IPS-15b (cell line): Measurements from ENCODE around the gene PFN3.
"Not testable (repeated sequence)": the region's sequence is repeated elsewhere in the genome, so short reads cannot be mapped to it uniquely, and the experiment has no call there.

ENCODE experiments used
- H3K27me3 ChIP-seq: one replicate; pipeline ENCODE4 v1.6.1; 2013; ENCODE audit warnings: low read length; ENCODE audit not compliant: control insufficient read depth, insufficient read depth
- H3K36me3 ChIP-seq: one replicate; pipeline ENCODE4 v1.6.1; 2013; ENCODE audit warnings: low read length; ENCODE audit not compliant: control insufficient read depth, insufficient read depth
- H3K4me1 ChIP-seq: one replicate; pipeline ENCODE4 v1.6.1; 2013; ENCODE audit warnings: mild to moderate bottlenecking, low read length; ENCODE audit not compliant: control insufficient read depth, insufficient read depth
- H3K4me3 ChIP-seq: one replicate; pipeline ENCODE4 v1.5.1; 2013; ENCODE audit warnings: low read depth, low read length
- H3K9ac ChIP-seq: one replicate; pipeline ENCODE4 v1.6.1; 2013; ENCODE audit warnings: low read depth, mild to moderate bottlenecking, low read length
- H3K9me3 ChIP-seq: one replicate; pipeline ENCODE4 v1.6.1; 2013; ENCODE audit warnings: mild to moderate bottlenecking, low read length; ENCODE audit not compliant: control insufficient read depth, insufficient read depth

Gene PFN3

GRCh38 chr5:177382423-177383029 is 17.9 kb downstream of the PFN3 start:
- no peaks in the 10 kb centered on the region for H3K27me3 ChIP-seq
- no peaks in the 10 kb centered on the region for H3K4me1 ChIP-seq
- H3K36me3 ChIP-seq = no peaks in the 10 kb centered on the region
- no peaks in the 10 kb centered on the region for H3K9me3 ChIP-seq
- no peak overlapping the region for H3K4me3 ChIP-seq
- no peak overlapping the region for H3K9ac ChIP-seq

GRCh38 chr5:177380805-177381126 is 19.7 kb downstream of the PFN3 start:
- H3K36me3 ChIP-seq = no peaks in the 10 kb centered on the region
- H3K9me3 ChIP-seq = no peaks in the 10 kb centered on the region
- H3K9ac ChIP-seq = no peak overlapping the region
- H3K27me3 ChIP-seq = no peaks in the 10 kb centered on the region
- no peaks in the 10 kb centered on the region for H3K4me1 ChIP-seq
- no peak overlapping the region for H3K4me3 ChIP-seq

DNA sequence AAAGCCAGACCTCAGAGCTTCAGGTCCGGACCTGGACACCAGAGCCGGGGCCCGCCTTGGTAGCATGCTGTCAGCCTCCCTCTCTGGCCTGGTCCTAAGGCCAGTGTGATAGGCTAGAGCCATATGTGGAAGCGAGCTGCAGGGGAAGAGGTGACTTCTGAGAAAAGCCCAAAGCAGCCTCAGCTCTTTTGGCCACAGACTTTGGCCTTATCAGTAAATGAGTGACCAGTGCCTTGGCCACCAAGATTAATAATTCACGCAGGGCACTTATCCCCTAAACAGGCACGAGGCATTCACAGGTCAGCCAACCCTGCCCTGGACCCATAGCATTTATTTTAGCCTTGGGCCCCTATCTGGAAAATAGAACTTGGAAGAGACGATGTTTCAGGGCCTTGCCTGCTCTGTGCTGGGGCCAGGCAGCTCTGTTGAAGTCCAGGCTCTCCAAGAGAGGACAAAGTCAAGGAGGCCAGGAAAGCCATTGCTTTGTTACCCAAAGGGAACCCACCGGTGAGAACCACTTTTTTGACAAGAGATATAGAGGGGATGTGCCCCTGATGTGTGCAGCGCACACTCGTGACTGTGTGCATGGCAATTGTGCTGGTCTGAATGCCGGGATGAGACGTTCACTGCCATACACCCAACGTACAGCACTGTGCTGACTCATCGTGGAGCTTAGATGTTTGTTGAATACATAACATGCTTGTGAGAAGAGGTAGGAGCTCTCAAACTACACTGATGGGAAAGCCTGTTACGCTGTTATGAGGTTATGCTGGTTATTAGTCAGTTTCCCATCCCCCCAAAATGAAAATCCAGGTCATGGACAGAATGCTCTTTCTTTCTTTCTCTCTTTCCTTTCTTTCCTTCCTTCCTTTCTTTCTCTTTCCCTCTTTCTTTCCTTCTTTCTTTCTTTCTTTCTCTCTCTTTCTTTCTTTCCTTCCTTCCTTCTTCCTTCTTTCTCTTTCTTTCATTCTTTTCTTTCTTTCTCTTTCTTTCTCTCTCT is 21.3 kb downstream of the PFN3 start:
- H3K9ac ChIP-seq = no peak overlapping the region
- no peak overlapping the region for H3K4me3 ChIP-seq
- no peaks in the 10 kb centered on the region for H3K9me3 ChIP-seq
- no peaks in the 10 kb centered on the region for H3K27me3 ChIP-seq
- H3K36me3 ChIP-seq = no peaks in the 10 kb centered on the region
- peaks cover 3% of the 10 kb centered on the region for H3K4me1 ChIP-seq

- H3K27me3 ChIP-seq = no peaks in the 10 kb centered on the region
- H3K36me3 ChIP-seq = no peaks in the 10 kb centered on the region
- no peak overlapping the region for H3K4me3 ChIP-seq
- no peak overlapping the region for H3K9ac ChIP-seq
- H3K9me3 ChIP-seq = no peaks in the 10 kb centered on the region
- peaks cover 4% of the 10 kb centered on the region for H3K4me1 ChIP-seq
Observed at GRCh38 chr5:177377851-177378776, 22.3 kb downstream of the PFN3 start.

GRCh38 chr5:177376107-177376506 is 24.4 kb downstream of the PFN3 start:
- H3K27me3 ChIP-seq = no peaks in the 10 kb centered on the region
- no peak overlapping the region for H3K4me3 ChIP-seq
- no peak overlapping the region for H3K9ac ChIP-seq
- no peaks in the 10 kb centered on the region for H3K9me3 ChIP-seq
- H3K36me3 ChIP-seq = peaks cover 8% of the 10 kb centered on the region
- H3K4me1 ChIP-seq = peaks cover 7% of the 10 kb centered on the region

DNA sequence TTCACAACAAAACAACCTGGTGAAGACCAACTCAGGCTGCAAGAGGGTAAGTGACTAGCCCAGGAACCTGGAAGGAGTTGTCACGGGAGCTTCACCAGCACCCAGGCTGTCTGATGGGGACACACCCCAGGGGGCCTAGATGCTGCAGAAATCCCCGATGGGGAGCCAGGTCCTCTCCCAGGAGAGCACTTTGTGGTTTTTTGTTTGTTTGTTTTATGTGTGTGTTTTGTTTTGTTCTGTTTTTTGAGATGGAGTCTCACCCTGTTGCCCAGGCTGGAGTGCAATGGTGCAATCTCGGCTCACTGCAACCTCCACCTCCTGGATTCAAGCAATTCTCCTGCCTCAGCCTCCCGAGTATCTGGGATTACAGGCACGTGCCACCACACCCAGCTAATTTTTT is 24.9 kb downstream of the PFN3 start:
- H3K9me3 ChIP-seq, H3K4me1 ChIP-seq, H3K27me3 ChIP-seq, H3K9ac ChIP-seq, H3K36me3 ChIP-seq, H3K4me3 ChIP-seq: not testable (repeated sequence)

DNA sequence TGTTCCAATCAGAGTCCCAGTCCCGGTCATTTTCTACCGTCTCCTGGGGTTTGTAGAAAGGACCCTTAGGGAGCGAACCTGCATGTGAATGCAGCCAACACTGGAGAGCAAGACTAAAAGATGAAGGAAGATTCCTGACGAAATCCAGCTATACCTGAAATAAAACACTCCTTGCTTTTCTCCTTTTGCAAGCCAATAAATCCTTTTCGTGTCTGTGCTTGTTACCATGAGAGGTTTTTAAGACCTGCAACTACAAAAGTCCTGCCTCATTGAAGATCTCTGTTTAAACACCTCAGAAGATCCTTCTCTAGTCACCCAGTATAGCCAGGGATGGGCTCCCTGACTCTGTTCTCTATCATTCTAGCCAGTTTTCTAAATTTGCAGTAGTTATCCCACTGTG is 26.2 kb downstream of the PFN3 start:
- Histone ChIP-seq H3K36me3 (peaks cover 10% of the 10 kb centered on the region), H3K27me3 (no peaks in the 10 kb centered on the region), H3K9ac (no peak overlapping the region), H3K9me3 (no peaks in the 10 kb centered on the region), H3K4me1 (peaks cover 13% of the 10 kb centered on the region), H3K4me3 (no peak overlapping the region)

DNA sequence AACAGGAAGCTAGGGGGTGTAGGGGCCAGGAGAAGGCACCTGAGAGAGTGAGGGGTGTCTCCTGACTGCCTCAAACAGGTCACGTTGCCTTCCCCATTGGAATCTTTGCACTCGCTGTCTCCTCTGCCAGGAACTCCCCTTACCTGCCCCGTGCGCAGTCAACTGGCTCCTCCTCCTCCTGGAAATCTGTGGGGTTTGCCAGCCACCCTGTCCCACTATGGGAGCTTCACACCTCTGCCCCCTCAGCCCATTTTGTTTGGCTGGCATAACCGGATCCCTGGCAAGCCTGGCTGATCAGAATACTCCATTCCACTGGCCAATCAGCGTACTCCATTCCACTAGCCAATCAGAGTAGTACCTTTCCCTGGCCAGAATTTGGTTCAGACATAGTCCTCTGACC is 26.7 kb downstream of the PFN3 start:
- Histone ChIP-seq H3K4me3 (no peak overlapping the region), H3K27me3 (peaks cover 1% of the 10 kb centered on the region), H3K9me3 (no peaks in the 10 kb centered on the region), H3K36me3 (peaks cover 12% of the 10 kb centered on the region), H3K9ac (no peak overlapping the region), H3K4me1 (peaks cover 15% of the 10 kb centered on the region)

DNA sequence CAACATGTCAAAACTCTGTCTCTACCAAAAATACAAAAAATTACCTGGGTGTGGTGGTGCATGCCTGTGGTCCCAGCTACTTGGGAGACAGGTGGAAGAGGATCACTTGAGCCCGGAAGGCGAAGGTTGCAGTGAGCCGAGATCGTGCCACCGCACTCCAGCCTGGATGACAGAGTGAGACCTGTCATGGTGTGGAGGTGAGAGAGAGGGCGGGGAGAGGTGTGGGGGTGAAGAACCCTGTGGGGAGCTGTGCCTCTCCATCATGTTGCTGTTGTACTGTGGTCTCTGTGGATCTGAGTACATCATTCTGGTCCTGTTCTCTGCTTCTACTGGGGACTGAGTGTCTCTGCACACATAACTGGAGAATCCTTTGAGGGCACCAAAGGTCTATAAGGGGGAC is 27.6 kb downstream of the PFN3 start:
- Histone ChIP-seq H3K9ac (no peak overlapping the region), H3K4me3 (no peak overlapping the region), H3K27me3 (peaks cover 10% of the 10 kb centered on the region), H3K36me3 (peaks cover 16% of the 10 kb centered on the region), H3K4me1 (peaks cover 21% of the 10 kb centered on the region), H3K9me3 (no peaks in the 10 kb centered on the region)

DNA sequence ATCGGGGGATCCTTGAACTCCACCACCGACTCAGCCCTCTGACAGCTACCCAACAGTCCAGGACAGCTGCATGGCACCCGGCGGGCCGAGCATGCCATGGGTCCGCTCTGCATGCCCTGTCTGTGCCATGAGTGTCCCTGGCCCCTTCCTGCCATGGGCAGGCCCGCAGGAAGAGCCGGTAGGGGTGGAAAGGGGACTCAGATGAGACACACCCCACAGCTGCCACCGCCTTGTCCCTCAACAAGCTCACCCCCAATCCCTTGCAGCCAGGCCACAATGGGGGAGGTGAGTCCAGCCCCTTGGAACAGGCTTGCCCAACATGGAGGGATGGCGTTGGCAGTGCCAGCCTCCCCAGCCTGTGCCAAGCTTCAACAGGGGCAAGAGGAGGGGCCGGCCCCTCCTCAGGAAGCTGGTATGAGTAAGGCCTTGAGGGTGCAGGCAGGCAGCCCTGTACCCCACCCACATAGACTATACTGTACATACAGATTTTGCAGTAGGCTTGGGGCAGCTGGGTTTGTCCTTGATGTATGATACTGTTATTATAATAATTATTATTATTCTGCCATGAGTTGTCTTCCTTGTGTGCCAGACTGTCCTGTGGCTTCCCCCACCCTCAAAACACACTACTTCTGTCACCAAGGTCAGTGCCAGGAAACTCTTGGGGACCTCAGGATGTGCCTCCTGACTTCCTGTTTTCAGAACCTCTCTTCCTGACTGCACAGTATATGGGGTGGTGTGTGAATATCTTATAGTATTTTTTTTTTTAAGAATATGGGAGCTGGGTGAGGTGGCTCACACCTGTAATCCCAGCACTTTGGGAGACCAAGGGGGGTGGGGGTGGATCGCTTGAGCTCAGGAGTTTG is 28.2 kb downstream of the PFN3 start:
- Histone ChIP-seq H3K4me3 (no peak overlapping the region), H3K9me3 (no peaks in the 10 kb centered on the region), H3K36me3 (peaks cover 16% of the 10 kb centered on the region), H3K27me3 (peaks cover 12% of the 10 kb centered on the region), H3K4me1 (peaks cover 21% of the 10 kb centered on the region), H3K9ac (no peak overlapping the region)
